Activated CD8-positive, alpha-beta T cell treated with anti-CD3 and anti-CD28 coated beads, Interleukin-2, amount 10 ng/mL, durations not matched to agents 7 days and 5 days (primary cell): ENCODE data around the gene HLA-DRB5. TPM values are rescaled to one million over a fixed set of nuclear protein-coding genes. Genes with fewer than 3 reads are reported as not detected.
"Not testable (repeated sequence)": the region's sequence is repeated elsewhere in the genome, so short reads cannot be mapped to it uniquely, and the experiment has no call there.

Experiments used
- ATAC-seq: fragments of 150-1000 bp; cut with Tn5 transposase; one replicate; pipeline ENCODE4 v1.10.0; 2021; ENCODE audit warnings: moderate library complexity
- CTCF ChIA-PET: fragments of 350-600 bp; sonication (Branson Sonifier 250); formaldehyde crosslinking; loops from one replicate; lab custom pipeline; 2021; ENCODE audit warnings: antibody characterized with exemption; lab: Charles Lee
- POLR2A ChIA-PET: fragments of 350-600 bp; sonication (Branson Sonifier 250); formaldehyde crosslinking; loops from one replicate; lab custom pipeline; 2021; ENCODE audit warnings: antibody characterized with exemption; lab: Charles Lee
- DNase-seq: peaks from one replicate; pipeline ENCODE4 v3.0.0-alpha.2; 2020
- H3K27ac Mint-ChIP-seq: one replicate; pipeline ENCODE4 v1.8.0; 2021; ENCODE audit warnings: mild to moderate bottlenecking, mixed read lengths
- H3K27me3 Mint-ChIP-seq: one replicate; pipeline ENCODE4 v1.8.0; 2021; ENCODE audit warnings: low read depth, mixed read lengths
- H3K36me3 Mint-ChIP-seq: one replicate; pipeline ENCODE4 v1.8.0; 2021; ENCODE audit warnings: low read depth, mixed read lengths
- H3K4me1 Mint-ChIP-seq: one replicate; pipeline ENCODE4 v1.8.0; 2021; ENCODE audit warnings: low read depth, mixed read lengths
- H3K4me3 Mint-ChIP-seq: one replicate; pipeline ENCODE4 v1.8.0; 2021; ENCODE audit warnings: mild to moderate bottlenecking, mixed read lengths
- H3K9me3 Mint-ChIP-seq: one replicate; pipeline ENCODE4 v1.8.0; 2022; ENCODE audit warnings: mixed read lengths; ENCODE audit not compliant: insufficient read depth
- total RNA-seq, 2 experiments: library from RNA; stranded (reverse); gene quantifications; one replicate each; pipeline ENCODE4 v1.2.3, GENCODE V29; 2021

The HLA-DRB5 gene
- total RNA-seq, 2 experiments from 2014 or later, result 15.0 to 16.9 TPM

DNA sequence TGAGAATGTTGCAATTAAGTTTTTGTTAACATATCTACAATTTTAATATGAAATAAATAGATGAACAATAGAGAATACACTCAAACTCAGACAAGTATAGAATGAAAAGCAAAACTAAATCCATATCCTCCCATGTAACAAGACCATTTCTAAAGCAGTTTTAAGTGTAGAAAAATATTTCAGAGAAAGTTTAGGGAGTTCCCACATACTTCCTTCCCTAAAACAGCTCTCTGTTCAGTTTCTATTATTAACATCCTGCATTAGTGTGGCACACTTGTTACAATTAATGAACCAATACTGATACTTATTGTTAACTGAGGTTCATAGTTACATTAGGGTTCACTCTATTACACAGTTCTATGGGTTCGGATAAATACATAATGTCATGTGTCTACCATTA is 38.4 kb downstream of the HLA-DRB5 start:
- Mint-ChIP-seq H3K9me3 (no peaks in the 10 kb centered on the region), H3K4me3 (no peak overlapping the region), H3K27me3 (peaks cover 22% of the 10 kb centered on the region), H3K36me3 (no peaks in the 10 kb centered on the region), H3K27ac (no peak overlapping the region), H3K4me1 (no peaks in the 10 kb centered on the region)
- POLR2A ChIA-PET, result no interaction called here
- CTCF ChIA-PET, result no interaction called here
- DNase-seq, result no peak
- no peak for ATAC-seq

GRCh38 chr6:32488083-32488482 is 42.0 kb downstream of the HLA-DRB5 start:
- Mint-ChIP-seq H3K27me3 (peaks cover 24% of the 10 kb centered on the region), H3K4me1 (no peaks in the 10 kb centered on the region), H3K36me3 (no peaks in the 10 kb centered on the region), H3K4me3 (no peak overlapping the region), H3K27ac (no peak overlapping the region), H3K9me3 (no peaks in the 10 kb centered on the region)
- POLR2A ChIA-PET, result no interaction called here
- ATAC-seq (no peak), DNase-seq (no peak)
- CTCF ChIA-PET, result no interaction called here

- DNase-seq (no peak), ATAC-seq (no peak)
- Mint-ChIP-seq H3K27ac (no peak overlapping the region), H3K4me3 (no peak overlapping the region), H3K9me3 (no peaks in the 10 kb centered on the region), H3K4me1 (no peaks in the 10 kb centered on the region), H3K27me3 (peaks cover 34% of the 10 kb centered on the region), H3K36me3 (no peaks in the 10 kb centered on the region)
- POLR2A ChIA-PET, result no interaction called here
- CTCF ChIA-PET, result no interaction called here
These were observed 45.5 kb downstream of the HLA-DRB5 start for GRCh38 chr6:32484614-32484998.

GRCh38 chr6:32483968-32484613 is 46.0 kb downstream of the HLA-DRB5 start:
- DNase-seq, result no peak
- ChIA-PET POLR2A (no interaction called here), CTCF (no interaction called here)
- ATAC-seq, result no peak
- Mint-ChIP-seq H3K27ac (no peak overlapping the region), H3K4me1 (no peaks in the 10 kb centered on the region), H3K9me3 (no peaks in the 10 kb centered on the region), H3K27me3 (peaks cover 39% of the 10 kb centered on the region), H3K36me3 (no peaks in the 10 kb centered on the region), H3K4me3 (no peak overlapping the region)

- no peaks in the 10 kb centered on the region for H3K9me3 Mint-ChIP-seq
- POLR2A ChIA-PET, result no interaction called here
- ATAC-seq, result no peak
- DNase-seq, result no peak
- no peaks in the 10 kb centered on the region for H3K36me3 Mint-ChIP-seq
- H3K27ac Mint-ChIP-seq, result no peak overlapping the region
- H3K4me1 Mint-ChIP-seq, result peaks cover 5% of the 10 kb centered on the region
- H3K4me3 Mint-ChIP-seq, result no peak overlapping the region
- CTCF ChIA-PET, result no interaction called here
- H3K27me3 Mint-ChIP-seq, result peaks cover 28% of the 10 kb centered on the region
These were observed 54.5 kb downstream of the HLA-DRB5 start for GRCh38 chr6:32475392-32476206.

DNA sequence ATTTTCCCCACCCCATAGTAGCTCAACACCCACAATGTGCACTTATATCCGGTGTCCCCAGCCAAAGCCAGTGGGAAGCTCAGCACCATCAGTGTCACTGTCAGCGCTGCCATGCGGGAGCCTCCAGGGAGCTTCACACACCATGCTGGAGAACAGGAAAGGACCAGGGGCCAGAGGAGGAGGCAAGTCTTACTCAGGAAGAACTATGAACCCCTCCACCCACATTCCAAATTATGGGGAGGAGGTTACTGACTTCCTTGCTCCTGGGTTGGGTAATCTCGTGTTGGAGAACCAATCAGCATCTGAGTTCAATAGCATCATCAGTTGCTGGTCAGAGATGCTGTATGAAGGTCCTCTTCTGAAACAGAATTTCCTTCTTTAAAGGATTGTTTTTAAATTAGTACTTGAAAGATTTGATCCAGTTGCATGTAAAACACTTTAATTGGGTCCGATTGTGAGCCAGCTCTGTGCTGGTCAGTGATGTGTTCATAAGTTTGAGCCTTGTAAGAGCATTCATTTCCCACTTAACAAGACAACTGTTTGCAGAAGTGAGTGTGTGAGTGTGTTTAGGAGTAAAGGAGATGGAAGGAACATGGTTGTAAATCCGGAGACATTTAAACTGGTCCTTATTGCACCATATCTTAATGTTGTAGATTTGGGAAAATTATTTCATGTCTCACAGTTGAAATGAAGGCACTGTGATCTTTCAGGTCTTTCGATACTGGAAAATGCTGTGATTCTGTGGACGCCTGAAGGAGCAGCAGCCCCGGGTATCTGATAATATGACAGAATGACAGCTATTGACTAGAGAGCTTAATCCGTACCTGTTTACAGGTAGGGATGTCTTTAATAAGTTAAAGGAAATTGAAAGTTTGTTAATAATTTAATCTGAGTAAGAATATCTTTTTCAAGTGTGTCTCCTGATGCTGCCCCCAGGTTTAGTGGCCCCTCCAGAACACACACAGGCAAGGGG is 56.4 kb downstream of the HLA-DRB5 start:
- H3K27ac Mint-ChIP-seq, H3K36me3 Mint-ChIP-seq, H3K9me3 Mint-ChIP-seq, H3K4me3 Mint-ChIP-seq, DNase-seq, H3K4me1 Mint-ChIP-seq: not testable (repeated sequence)
- CTCF ChIA-PET, result interaction anchor here (1.2 kb wide), 1 partner anchor 60 kb away, joined by 3 read pairs; no protein-coding TSS in a partner anchor
- ATAC-seq, result peak; percentile 82
- H3K27me3 Mint-ChIP-seq, result peaks cover 20% of the 10 kb centered on the region
- POLR2A ChIA-PET, result interaction anchor here (0.7 kb wide), 1 partner anchor 11 kb away, joined by 3 read pairs; no protein-coding TSS in a partner anchor

DNA sequence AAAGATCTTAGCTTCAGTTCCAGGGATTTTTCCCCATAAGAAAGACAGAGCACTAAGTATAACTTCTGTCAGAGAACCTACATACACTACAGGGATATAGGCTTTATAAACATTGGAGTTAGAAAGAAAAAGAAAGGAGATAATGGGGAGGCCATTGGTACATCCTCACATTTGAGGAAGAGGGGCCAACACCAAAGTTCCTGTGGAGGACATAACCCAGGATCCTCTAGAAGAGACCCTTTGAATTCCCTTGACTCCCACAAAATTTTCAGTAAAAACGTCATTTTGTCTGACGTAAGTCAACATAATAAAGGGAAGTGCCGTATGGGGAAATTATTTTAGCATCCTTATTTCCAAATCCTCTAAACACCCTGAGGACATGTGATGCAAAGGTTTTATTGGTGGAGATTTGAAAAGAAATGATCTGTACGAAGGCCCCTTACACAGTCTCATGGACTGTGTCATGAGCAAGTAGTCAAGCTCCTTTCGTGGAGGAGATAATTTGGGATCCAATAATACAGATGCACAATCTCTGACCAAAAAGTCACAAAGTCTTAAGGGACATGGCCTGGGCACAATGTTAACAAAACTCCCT is 57.2 kb downstream of the HLA-DRB5 start:
- H3K4me1 Mint-ChIP-seq, result peaks cover 5% of the 10 kb centered on the region
- ChIA-PET POLR2A (interaction anchor here (0.7 kb wide), 1 partner anchor 10 kb away, joined by 3 read pairs; no protein-coding TSS in a partner anchor), CTCF (interaction anchor here (1.2 kb wide), 1 partner anchor 59 kb away, joined by 3 read pairs; no protein-coding TSS in a partner anchor)
- peaks cover 23% of the 10 kb centered on the region for H3K27me3 Mint-ChIP-seq
- H3K4me3 Mint-ChIP-seq, result no peak overlapping the region
- ATAC-seq (no peak), DNase-seq (no peak)
- H3K36me3 Mint-ChIP-seq, result no peaks in the 10 kb centered on the region
- H3K9me3 Mint-ChIP-seq, result no peaks in the 10 kb centered on the region
- no peak overlapping the region for H3K27ac Mint-ChIP-seq

DNA sequence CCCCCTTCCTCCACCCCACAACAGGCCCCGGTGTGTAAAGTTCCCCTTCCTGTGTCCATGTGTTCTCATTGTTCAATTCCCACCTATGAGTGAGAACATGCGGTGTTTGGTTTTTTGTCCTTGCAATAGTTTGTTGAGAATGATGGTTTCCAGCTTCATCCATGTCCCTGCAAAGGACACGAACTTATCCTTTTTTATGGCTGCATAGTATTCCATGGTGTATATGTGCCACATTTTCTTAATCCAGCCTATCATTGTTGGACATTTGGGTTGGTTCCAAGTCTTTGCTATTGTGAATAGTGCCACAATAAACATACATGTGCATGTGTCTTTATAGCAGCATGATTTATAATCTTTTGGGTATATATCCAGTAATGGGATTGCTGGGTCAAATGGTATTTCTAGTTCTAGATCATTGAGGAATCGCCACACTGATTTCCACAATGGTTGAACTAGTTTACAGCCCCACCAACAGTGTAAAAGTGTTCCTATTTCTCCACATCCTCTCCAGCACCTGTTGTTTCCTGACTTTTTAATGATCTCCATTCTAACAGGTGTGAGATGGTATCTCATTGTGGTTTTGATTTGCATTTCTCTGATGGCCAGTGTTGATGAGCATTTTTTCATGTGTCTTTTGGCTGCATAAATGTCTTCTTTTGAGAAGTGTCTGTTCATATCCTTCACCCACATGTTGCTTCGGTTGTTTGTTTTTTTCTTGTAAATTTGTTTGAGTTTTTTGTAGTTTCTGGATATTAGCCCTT is 62.2 kb downstream of the HLA-DRB5 start:
- H3K27ac Mint-ChIP-seq, H3K9me3 Mint-ChIP-seq, H3K4me1 Mint-ChIP-seq, DNase-seq, H3K4me3 Mint-ChIP-seq, H3K36me3 Mint-ChIP-seq, POLR2A ChIA-PET, CTCF ChIA-PET, ATAC-seq: not testable (repeated sequence)
- H3K27me3 Mint-ChIP-seq, result peaks cover 26% of the 10 kb centered on the region

Other genes starting within 250 kb of the HLA-DRB5 start
- gene TSBP1, start 158.4 kb downstream of the HLA-DRB5 start, total RNA-seq, result not detected
- gene BTNL2, start 123.1 kb downstream of the HLA-DRB5 start, total RNA-seq, result not detected
- 10 to 100 TPM; 30.9 to 31.3 TPM for gene HLA-DRA, start 90.4 kb downstream of the HLA-DRB5 start, total RNA-seq
- 10 to 100 TPM; 46.0 to 50.7 TPM for gene HLA-DRB1, start 59.6 kb upstream of the HLA-DRB5 start, total RNA-seq
- 1 to 10 TPM; 2.7 to 3.4 TPM for gene HLA-DQA1, start 107.1 kb upstream of the HLA-DRB5 start, total RNA-seq
- gene HLA-DQB1, start 136.4 kb upstream of the HLA-DRB5 start, total RNA-seq, result 10 to 100 TPM; 13.4 to 15.1 TPM
- not detected for gene HLA-DQA2, start 211.1 kb upstream of the HLA-DRB5 start, total RNA-seq
- gene HLA-DQB2, start 233.2 kb upstream of the HLA-DRB5 start, total RNA-seq, result under 1 TPM in 1 of 2 experiments, not detected in 1; 0.32 TPM